Urothelium cell line (cell line): ENCODE measurements around the gene SLC22A9.
"Not testable (repeated sequence)": the region's sequence is repeated elsewhere in the genome, so short reads cannot be mapped to it uniquely, and the experiment has no call there.

Experiments used
- DNase-seq: peaks from one replicate; pipeline ENCODE4 v3.0.0; 2011; ENCODE audit warnings: low spot score, mixed read lengths
- FAIRE-seq: peaks from 2 replicates; lab custom pipeline; 2011; peaks lifted over from hg19 to GRCh38; lab: Jason Lieb, UNC

The SLC22A9 gene

GRCh38 chr11:63369165-63369970 is at the start of gene SLC22A9:
TSS of gene SLC22A9 (plus strand) at chr11:63369785. CDS start at chr11:63370057, 272 bp downstream.
- FAIRE-seq (no peak), DNase-seq (no peak)

DNA sequence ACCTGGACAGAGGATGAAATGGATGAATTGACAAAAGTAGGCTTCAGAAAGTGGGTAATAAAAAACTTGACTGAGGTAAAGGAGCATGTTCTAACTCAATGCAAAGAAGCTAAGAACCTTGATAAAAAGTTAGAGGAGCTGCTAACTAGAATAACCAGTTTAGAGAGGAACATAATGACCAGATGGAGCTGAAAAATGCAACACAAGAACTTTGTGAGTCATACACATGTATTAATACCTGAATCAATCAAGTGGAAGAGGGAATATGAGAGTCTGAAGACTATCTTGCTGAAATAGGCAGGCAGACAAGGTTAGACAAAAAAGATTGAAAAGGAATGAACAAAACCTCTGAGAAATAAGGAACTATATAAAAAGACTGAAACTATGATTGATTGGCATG is 47.9 kb upstream of the SLC22A9 start:
- no peak for FAIRE-seq
- no peak for DNase-seq

DNA sequence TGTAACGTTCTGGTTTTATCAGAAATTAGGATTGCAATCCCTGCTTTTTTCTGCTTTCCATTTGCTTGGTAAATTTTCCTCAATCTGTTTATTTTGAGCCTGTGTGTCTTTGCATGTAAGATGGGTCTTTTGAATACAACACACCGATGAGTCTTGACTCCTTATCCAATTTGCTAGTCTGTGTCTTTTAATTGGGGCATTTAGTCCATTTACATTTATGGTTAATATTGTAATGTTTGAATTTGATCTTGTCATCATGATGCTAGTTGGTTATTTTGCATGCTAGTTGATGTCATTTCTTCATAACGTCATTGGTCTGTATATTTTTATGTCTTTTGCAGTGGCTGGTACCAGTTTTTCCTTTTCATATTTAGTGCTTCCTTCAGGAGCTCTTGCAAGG is 34.5 kb upstream of the SLC22A9 start:
- not testable (repeated sequence) for FAIRE-seq, DNase-seq

- FAIRE-seq: no peak
- DNase-seq: no peak
Observed at GRCh38 chr11:63337070-63337469, 32.5 kb upstream of the SLC22A9 start.

DNA sequence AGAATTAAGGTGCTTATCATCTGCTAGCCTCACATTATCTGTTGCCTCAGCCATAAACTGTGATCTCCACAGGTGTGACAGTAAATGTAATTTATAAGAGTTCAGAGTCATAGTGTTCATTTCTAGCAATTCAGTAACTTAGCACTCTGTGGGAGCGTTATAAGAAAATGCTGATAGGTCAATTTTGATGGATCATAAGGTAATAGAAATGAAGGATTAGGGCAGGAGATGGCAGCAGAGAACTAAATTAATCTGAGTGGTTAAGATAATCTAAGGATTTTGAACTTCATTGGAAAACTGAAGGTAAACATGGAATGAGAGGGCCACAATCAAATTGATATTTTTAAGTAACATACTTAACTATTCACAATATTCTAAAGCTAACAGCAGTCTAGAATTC is 26.5 kb upstream of the SLC22A9 start:
- no peak for DNase-seq
- FAIRE-seq: no peak

DNA sequence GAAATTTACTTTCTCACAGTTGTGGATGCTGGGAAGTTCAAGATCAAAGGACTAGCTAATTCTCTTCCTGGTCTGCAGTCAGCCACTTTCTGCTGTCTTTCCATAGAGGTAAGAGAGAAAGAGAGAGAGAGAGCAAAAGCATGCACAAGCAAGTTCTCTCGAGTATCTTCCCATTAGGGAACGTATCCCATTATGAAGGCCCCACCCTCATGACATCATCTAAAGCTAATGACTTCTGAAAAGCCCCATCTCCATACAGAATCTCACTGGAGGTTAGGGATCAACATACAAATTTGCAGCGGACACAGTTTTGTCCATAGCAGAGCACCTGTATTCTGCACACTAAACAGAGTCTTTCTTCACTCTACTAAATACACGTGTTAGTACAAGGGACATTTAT is 17.4 kb upstream of the SLC22A9 start:
- DNase-seq: no peak
- FAIRE-seq: no peak

DNA sequence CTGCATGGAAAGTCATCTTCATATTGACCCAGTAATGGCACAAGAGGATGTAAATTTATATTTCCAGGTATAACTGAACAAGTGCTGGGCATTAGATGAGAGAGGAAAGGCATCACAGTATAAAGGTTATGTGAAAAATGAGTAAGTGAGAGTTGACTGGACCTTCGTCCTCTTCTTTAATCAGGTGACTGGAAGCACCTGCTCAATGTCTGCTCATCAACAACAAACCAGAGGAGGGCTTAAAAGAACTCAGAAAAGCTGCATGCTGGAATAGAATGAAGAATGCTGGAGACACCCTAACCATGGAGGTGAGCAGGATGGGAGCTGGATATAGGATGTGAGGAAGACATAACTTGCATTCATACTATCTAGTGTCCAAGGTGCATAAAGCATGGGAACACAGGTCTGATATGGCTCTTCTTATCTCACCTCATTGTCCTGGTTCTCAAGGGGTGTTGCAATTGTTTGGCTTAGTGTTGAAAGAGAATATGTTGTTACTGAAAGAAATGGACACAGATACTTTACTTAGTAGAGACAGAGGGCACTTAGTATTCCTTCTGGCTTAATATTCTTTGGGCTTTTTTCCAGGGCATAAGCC is 7.3 kb upstream of the SLC22A9 start:
- no peak for DNase-seq
- FAIRE-seq: no peak

DNA sequence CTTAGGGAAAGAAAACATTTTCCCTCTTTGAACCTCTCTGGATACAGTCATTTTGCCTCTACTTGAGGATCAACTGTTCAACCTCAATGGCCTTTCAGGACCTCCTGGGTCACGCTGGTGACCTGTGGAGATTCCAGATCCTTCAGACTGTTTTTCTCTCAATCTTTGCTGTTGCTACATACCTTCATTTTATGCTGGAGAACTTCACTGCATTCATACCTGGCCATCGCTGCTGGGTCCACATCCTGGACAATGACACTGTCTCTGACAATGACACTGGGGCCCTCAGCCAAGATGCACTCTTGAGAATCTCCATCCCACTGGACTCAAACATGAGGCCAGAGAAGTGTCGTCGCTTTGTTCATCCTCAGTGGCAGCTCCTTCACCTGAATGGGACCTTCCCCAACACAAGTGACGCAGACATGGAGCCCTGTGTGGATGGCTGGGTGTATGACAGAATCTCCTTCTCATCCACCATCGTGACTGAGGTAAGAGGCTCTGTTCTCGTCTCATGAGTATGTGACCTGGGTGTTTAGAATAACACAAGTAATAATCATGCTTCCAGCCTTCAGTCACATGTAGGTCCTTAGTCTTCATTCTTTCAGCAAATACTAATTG is 495 bp downstream of the SLC22A9 start:
- DNase-seq (no peak), FAIRE-seq (peak; percentile 5)

GRCh38 chr11:63371396-63371795 is 1.8 kb downstream of the SLC22A9 start:
- DNase-seq (no peak), FAIRE-seq (no peak)

DNA sequence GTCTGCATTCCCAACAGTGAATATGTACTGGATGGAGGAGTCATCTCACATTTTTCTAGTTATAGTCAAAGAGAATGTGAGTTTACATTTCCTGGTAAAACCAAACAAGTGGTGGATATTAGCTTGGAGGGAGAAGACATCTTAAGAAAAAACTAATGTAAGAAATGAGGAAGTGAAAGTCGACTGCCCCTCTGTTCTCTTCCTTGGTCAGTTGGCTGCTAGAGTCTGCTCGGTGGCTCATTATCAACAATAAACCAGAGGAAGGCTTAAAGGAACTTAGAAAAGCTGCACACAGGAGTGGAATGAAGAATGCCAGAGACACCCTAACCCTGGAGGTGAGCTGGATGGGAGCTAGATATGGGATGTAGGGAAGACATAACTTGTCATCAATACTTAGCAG is 5.8 kb downstream of the SLC22A9 start:
- DNase-seq: no peak
- FAIRE-seq: no peak

GRCh38 chr11:63380130-63380529 is 10.5 kb downstream of the SLC22A9 start:
- no peak for FAIRE-seq
- no peak for DNase-seq

- DNase-seq (no peak), FAIRE-seq (no peak)
Observed at GRCh38 chr11:63395697-63396096, 26.1 kb downstream of the SLC22A9 start.

GRCh38 chr11:63404161-63404935 is 34.8 kb downstream of the SLC22A9 start:
- FAIRE-seq (no peak), DNase-seq (no peak)

DNA sequence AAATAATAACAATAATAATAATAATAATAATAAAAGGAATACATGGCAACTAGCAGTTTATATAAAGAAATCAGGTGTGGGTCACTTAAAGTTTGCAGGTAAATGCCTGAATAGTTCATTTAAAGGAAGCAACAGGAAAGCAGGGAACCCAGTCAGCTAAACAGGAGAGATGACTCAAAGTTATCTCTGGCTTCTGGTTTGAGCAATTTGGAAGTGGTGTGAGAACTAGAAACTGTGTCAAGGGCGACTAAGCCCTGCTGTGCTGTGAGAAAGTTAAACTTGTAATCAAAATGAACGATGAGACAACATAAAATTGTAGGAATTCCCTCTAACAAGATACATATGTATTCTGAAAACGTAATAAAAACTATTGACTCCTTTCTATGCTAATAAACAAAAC is 35.5 kb downstream of the SLC22A9 start:
- DNase-seq (no peak), FAIRE-seq (no peak)

GRCh38 chr11:63406458-63406857 is 36.9 kb downstream of the SLC22A9 start:
- DNase-seq (no peak), FAIRE-seq (no peak)

GRCh38 chr11:63417174-63417852 is 47.7 kb downstream of the SLC22A9 start:
- FAIRE-seq (no peak), DNase-seq (no peak)

GRCh38 chr11:63427971-63428508 is 58.5 kb downstream of the SLC22A9 start:
- FAIRE-seq (no peak), DNase-seq (no peak)

- FAIRE-seq, DNase-seq: not testable (repeated sequence)
Observed at GRCh38 chr11:63430731-63431130, 61.1 kb downstream of the SLC22A9 start.

DNA sequence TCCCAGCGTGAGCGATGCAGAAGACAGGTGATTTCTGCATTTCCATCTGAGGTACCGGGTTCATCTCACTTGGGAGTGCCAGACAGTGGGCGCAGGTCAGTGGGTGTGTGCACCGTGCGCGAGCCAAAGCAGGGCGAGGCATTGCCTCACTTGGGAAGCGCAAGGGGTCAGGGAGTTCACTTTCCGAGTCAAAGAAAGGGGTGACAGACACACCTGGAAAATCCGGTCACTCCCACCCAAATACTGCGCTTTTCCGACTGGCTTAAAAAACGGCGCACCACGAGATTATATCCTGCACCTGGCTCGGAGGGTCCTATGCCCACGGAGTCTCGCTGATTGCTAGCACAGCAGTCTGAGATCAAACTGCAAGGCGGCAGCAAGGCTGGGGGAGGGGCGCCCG is 65.8 kb downstream of the SLC22A9 start:
- not testable (repeated sequence) for DNase-seq, FAIRE-seq

- not testable (repeated sequence) for DNase-seq, FAIRE-seq
Observed at GRCh38 chr11:63435831-63436230, 66.2 kb downstream of the SLC22A9 start.
